Stimulated activated CD8-positive, alpha-beta memory T cell treated with anti-CD3 and anti-CD28 coated beads, Interleukin-2, amount 100 ng/mL, for 48 hours (primary cell): ENCODE results near the gene MUC20.
A peak's percentile ranks its signal among the peaks of the same experiment; 100 is the strongest.
"Not testable (repeated sequence)": the region's sequence is repeated elsewhere in the genome, so short reads cannot be mapped to it uniquely, and the experiment has no call there.

Source experiments
- DNase-seq, 2 donors: peaks; one replicate each; pipeline ENCODE4 v3.0.0-alpha.2; 2020; ENCODE audit warnings: low read depth in 2 of 2

MUC20 gene

GRCh38 chr3:195770841-195771645, 50.3 kb downstream of the MUC20 start:
- not testable (repeated sequence) for DNase-seq

GRCh38 chr3:195771646-195772300, 51.0 kb downstream of the MUC20 start:
- no peak for DNase-seq

- no peak for DNase-seq
Observed at GRCh38 chr3:195773956-195774537, 53.3 kb downstream of the MUC20 start.

- DNase-seq, result peak in 1 of 2 donors; percentile 17
Observed at GRCh38 chr3:195774917-195775316, 54.1 kb downstream of the MUC20 start.

GRCh38 chr3:195777975-195778374, 57.2 kb downstream of the MUC20 start:
- no peak for DNase-seq

GRCh38 chr3:195781236-195781635, 60.5 kb downstream of the MUC20 start:
- DNase-seq, result not testable (repeated sequence)
